HG03066 (cell line): Measurements from ENCODE around the gene NUDT17.

ENCODE experiments used
- ATAC-seq: cut with Tn5 transposase; IDR thresholded peaks from one replicate; pipeline ENCODE4 v1.9.1; 2021; ENCODE audit warnings: low read depth; ENCODE audit not compliant: unreplicated experiment

Gene NUDT17

DNA sequence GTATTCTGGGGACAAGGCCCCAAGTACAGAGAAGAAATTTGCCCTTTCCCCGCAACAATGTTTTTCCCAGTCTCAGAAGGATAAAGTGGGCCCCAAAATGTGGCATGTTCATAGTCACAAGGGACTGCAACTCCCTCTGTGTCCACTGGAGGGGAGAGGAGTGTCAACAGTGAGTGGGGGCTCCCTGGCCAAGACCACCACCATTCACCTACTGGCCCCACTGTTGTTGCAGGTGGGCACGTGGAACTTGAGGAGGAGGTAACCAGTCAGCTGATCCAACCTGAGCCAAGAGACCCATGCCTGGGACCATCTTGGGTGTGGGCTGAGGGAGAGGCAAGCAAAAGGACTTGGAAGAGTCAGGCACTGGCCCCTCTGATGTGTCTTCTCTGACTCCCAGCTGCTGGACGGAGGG lies 777 bp downstream of the NUDT17 start:
- no peak for ATAC-seq

GRCh38 chr1:145847827-145848226 lies 2.4 kb downstream of the NUDT17 start:
- ATAC-seq, result no peak

DNA sequence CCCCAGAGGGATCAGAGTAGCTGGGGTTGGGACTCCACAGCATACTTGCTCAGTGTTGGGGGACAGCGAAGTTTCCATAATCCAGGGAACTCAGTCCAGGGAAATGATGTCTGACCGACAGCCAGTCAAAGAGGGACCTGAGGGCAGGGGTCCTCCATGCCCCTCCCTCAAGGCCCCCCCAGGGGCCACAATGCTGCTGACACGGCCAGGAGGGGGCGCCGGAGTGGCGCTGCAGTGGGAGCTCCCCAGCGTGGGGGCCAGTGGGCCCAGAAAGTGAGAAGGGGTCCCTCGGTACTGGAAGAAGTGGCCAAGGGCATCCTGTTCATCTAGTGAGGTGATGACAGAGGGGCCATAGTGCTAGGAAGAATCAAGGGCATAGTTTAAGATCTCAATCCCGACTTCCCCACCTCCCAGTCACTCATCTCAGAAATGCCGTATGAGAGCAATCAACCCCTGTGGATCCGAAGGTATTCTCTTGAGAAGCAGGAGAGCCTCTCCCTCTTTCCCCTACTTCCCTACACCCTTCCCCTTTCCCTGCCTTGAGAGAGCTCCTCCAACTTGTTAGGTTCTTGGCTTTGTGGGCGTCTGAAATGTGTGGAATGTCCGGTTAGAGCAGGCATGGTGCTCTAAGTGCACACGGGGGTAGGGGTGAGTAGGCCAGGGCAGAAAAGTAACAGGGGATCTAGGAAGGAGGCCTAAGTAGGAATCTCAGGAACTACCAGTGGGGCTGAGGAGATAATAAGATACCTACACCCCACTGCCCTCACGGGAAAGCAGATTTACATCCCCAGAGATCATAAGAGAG lies 4.1 kb downstream of the NUDT17 start:
- no peak for ATAC-seq

DNA sequence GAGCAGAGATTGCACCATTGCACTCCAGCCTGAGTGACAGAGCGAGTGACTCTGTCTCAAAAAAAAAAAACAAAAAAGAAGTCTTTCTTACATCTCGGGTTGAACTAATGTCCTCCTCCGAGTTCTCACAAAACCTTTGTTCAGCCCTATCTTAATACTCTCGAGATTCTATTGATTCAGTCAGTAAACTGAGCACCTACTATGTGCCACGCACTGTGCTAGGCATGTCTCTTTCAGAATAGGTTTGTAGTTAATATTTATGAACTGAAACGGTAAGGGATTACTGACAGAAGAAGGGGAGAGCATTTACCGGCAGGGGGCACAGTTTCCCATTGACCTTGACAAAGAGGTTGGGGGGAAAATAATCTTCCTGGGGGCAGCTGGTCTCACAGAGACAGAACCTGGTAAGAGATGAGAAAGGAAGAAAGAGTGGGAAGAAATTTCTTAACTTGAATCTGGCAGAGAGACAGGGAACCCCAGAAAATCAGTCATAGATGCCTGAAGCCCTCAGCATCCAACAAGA lies 10.1 kb downstream of the NUDT17 start:
- ATAC-seq, result no peak

DNA sequence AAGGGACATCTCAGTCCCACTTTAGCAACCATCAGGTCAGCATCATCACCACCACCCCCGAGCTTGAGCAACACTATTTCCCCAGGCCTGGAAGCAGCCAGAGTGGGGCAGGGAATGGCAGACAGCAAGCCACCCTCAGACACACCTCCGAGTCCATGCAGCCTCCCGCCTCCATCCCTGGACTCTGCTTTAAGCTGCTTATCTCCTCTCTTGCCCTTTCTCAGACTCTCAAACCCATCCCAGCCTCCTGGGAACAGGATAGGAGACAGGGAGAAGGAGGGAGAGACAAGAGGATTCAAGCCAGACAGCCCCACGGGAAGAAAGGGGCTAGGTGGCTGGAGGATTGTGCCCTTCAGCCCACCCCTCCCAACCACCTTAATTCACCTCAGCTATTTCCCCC lies 11.7 kb downstream of the NUDT17 start:
- ATAC-seq, result no peak

GRCh38 chr1:145858238-145858900 lies 12.9 kb downstream of the NUDT17 start:
- no peak for ATAC-seq

- ATAC-seq, result peak; percentile 76
Observed at GRCh38 chr1:145858901-145859490, 13.6 kb downstream of the NUDT17 start, which contains the start of gene PIAS3. PIAS3 (minus strand) TSS chr1:145859081; CDS start chr1:145858990, 91 bp downstream.

DNA sequence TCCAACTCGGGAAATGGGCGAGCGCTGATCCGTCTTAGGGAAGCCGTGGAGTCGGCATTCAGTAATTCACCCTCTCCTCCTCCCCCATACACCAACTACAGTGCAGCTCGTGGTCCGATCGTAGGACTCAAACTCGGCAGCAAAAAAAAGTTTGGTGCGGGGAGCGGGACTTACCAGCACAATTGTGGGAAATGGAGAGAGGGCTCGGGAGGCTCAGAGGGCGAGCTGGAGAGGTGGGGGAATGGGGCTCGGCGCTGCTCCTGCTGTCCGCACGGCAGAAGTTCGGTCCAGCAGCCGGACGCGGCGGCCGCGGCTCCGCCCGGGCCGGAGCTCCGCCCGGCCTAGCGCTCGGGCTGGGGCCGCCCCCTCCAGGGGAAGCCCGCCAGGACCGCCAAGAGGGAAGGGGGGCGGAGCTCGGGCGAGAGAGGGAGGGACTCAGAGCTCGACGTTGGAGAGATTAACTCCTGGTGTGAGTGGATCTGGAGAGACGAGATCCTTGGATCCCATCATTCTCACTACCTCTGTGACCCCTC lies 14.1 kb downstream of the NUDT17 start:
- peak; percentile 65 for ATAC-seq

- ATAC-seq, result no peak
Observed at GRCh38 chr1:145863282-145864018, 18.0 kb downstream of the NUDT17 start.

GRCh38 chr1:145868232-145868631 lies 22.8 kb downstream of the NUDT17 start:
- no peak for ATAC-seq

GRCh38 chr1:145871994-145872924 lies 26.8 kb downstream of the NUDT17 start:
- ATAC-seq, result no peak

DNA sequence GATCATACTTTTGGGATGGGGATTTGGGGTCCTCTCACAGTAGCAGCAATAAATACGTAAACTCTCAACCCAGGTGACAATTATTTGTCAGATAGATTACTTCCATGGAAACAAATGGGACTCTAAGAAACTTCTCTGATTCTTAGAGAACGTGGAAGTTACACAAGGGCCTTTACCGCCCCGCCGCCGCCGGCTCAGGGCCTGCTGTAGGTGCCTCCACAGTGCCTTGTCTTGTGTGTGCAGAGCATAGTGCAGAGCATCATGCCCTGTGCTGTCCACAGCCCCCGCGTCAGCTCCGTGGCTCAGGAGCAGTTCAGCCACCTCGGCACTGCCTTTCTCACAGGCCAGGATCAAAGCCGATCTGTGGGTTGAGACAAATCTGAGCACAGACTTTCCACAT lies 29.2 kb downstream of the NUDT17 start:
- ATAC-seq, result no peak

- no peak for ATAC-seq
Observed at GRCh38 chr1:145877923-145878486, 32.6 kb downstream of the NUDT17 start.

GRCh38 chr1:145878724-145879123 lies 33.3 kb downstream of the NUDT17 start:
- ATAC-seq, result no peak

DNA sequence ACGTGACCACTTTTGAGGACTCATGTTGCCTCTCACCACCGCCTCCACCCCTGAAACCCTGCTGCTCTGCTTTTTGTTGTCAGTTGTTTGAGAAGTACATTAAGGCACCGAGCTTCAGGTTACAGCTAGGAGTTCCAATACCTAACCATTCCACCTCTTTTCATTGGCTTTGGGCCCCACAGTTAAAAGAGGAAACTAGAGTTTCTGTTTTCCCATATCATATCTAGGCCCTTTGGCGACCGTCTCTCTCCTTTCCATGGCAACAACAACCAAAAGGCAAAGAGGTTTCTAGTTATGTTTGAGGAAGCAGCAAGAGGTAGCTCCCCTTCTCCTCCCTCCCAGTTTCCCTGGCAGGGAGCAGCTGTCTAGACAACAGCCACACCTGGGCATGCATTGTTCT lies 34.3 kb downstream of the NUDT17 start:
- ATAC-seq, result no peak

DNA sequence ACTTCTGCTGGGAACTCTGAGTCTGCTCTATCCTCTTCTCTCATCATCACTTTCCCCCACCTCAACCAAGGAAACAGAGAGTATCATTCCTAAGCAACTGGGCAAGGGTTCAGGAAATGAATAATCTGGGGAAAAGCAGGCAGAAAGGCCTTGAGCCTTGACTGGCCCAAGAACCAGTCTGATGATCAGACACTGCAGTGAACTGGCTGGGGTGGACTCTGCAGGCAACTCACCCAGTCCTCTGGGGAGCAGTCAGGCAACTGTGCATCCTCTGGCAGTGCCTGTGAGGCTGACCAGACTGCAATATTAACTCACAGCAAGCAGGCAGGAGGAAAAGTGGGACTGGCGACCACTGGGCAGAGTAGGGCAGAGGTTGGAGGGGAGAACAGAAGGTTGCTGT lies 39.2 kb downstream of the NUDT17 start:
- no peak for ATAC-seq

- ATAC-seq, result peak; percentile 99
Observed at GRCh38 chr1:145885738-145886287, 40.4 kb downstream of the NUDT17 start, which contains the start of gene ANKRD35. ANKRD35 (minus strand) TSS chr1:145885866; CDS start chr1:145885758, 108 bp downstream.

- ATAC-seq, result no peak
Observed at GRCh38 chr1:145886390-145886789, 41.0 kb downstream of the NUDT17 start.

DNA sequence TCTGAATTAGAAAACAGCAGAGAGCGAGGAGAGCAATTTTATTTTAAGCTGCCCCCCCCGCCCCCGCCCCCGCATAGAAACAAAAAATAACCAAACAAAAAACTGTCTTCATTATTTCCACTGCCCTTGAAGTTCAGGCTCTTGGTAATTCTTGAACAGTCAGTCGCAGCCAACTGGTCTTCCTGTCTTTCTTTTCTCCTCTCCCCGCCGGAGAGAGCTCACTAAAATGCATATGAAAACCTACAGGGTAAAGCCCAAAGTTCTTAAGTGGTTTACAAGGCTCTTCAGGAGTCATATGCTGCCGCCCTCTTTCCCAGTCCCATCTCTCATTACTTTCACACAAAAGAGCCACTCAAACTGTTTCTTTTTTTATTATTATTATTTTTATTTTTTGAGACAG lies 41.4 kb downstream of the NUDT17 start:
- ATAC-seq, result no peak
